WTC11 (cell line): ENCODE data around the gene COL19A1.

Experiments
- CREB1 ChIP-seq: sonication (generic); formaldehyde crosslinking; IDR thresholded peaks from 2 replicates; pipeline ENCODE4 v1.8.0; 2023; ENCODE audit warnings: mild to moderate bottlenecking, missing genetic modification reagents
- TF ChIP-seq, protein P1 (sequence below): fragments of 200-600 bp; IDR thresholded peaks from 2 replicates; pipeline ENCODE4 v1.8.0; 2022; ENCODE audit warnings: antibody characterized with exemption
- TF ChIP-seq, protein P2 (sequence below): sonication (generic); formaldehyde crosslinking; IDR thresholded peaks from 2 replicates; pipeline ENCODE4 v1.8.0; 2023; ENCODE audit warnings: missing genetic modification reagents, mild to moderate bottlenecking, borderline replicate concordance
- TF ChIP-seq, protein P3 (sequence below): fragments of 250-450 bp; sonication (Bioruptor Pico); IDR thresholded peaks from 2 replicates; pipeline ENCODE4 v1.9.0; 2021; ENCODE audit warnings: mild to moderate bottlenecking, borderline replicate concordance

DNA sequence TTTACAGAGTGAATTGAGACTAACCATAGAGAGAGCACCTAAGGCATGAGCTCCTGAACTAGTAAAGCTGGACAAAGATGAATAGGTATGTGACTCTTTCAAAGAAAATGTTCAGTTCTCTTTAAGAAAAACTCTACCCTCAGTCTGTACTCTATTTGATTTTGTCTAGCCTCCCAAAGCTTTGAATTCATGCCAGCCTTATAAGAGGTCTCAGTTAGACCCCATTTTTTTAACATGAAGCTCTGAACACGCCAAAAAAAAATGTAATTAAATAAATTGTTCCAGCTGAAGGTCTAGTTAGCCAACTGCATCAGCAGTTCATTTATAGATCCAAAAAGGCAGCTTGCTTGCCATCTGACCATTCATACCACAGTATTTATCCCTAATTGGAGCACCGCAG lies 365.0 kb downstream of the COL19A1 start:
- TF ChIP-seq, protein P1, sequence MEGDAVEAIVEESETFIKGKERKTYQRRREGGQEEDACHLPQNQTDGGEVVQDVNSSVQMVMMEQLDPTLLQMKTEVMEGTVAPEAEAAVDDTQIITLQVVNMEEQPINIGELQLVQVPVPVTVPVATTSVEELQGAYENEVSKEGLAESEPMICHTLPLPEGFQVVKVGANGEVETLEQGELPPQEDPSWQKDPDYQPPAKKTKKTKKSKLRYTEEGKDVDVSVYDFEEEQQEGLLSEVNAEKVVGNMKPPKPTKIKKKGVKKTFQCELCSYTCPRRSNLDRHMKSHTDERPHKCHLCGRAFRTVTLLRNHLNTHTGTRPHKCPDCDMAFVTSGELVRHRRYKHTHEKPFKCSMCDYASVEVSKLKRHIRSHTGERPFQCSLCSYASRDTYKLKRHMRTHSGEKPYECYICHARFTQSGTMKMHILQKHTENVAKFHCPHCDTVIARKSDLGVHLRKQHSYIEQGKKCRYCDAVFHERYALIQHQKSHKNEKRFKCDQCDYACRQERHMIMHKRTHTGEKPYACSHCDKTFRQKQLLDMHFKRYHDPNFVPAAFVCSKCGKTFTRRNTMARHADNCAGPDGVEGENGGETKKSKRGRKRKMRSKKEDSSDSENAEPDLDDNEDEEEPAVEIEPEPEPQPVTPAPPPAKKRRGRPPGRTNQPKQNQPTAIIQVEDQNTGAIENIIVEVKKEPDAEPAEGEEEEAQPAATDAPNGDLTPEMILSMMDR = no peak
- TF ChIP-seq, protein P2, sequence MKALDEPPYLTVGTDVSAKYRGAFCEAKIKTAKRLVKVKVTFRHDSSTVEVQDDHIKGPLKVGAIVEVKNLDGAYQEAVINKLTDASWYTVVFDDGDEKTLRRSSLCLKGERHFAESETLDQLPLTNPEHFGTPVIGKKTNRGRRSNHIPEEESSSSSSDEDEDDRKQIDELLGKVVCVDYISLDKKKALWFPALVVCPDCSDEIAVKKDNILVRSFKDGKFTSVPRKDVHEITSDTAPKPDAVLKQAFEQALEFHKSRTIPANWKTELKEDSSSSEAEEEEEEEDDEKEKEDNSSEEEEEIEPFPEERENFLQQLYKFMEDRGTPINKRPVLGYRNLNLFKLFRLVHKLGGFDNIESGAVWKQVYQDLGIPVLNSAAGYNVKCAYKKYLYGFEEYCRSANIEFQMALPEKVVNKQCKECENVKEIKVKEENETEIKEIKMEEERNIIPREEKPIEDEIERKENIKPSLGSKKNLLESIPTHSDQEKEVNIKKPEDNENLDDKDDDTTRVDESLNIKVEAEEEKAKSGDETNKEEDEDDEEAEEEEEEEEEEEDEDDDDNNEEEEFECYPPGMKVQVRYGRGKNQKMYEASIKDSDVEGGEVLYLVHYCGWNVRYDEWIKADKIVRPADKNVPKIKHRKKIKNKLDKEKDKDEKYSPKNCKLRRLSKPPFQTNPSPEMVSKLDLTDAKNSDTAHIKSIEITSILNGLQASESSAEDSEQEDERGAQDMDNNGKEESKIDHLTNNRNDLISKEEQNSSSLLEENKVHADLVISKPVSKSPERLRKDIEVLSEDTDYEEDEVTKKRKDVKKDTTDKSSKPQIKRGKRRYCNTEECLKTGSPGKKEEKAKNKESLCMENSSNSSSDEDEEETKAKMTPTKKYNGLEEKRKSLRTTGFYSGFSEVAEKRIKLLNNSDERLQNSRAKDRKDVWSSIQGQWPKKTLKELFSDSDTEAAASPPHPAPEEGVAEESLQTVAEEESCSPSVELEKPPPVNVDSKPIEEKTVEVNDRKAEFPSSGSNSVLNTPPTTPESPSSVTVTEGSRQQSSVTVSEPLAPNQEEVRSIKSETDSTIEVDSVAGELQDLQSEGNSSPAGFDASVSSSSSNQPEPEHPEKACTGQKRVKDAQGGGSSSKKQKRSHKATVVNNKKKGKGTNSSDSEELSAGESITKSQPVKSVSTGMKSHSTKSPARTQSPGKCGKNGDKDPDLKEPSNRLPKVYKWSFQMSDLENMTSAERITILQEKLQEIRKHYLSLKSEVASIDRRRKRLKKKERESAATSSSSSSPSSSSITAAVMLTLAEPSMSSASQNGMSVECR = no peak
- TF ChIP-seq CREB1 (CRISPR knock-in tag) = no peak
- TF ChIP-seq, protein P3, sequence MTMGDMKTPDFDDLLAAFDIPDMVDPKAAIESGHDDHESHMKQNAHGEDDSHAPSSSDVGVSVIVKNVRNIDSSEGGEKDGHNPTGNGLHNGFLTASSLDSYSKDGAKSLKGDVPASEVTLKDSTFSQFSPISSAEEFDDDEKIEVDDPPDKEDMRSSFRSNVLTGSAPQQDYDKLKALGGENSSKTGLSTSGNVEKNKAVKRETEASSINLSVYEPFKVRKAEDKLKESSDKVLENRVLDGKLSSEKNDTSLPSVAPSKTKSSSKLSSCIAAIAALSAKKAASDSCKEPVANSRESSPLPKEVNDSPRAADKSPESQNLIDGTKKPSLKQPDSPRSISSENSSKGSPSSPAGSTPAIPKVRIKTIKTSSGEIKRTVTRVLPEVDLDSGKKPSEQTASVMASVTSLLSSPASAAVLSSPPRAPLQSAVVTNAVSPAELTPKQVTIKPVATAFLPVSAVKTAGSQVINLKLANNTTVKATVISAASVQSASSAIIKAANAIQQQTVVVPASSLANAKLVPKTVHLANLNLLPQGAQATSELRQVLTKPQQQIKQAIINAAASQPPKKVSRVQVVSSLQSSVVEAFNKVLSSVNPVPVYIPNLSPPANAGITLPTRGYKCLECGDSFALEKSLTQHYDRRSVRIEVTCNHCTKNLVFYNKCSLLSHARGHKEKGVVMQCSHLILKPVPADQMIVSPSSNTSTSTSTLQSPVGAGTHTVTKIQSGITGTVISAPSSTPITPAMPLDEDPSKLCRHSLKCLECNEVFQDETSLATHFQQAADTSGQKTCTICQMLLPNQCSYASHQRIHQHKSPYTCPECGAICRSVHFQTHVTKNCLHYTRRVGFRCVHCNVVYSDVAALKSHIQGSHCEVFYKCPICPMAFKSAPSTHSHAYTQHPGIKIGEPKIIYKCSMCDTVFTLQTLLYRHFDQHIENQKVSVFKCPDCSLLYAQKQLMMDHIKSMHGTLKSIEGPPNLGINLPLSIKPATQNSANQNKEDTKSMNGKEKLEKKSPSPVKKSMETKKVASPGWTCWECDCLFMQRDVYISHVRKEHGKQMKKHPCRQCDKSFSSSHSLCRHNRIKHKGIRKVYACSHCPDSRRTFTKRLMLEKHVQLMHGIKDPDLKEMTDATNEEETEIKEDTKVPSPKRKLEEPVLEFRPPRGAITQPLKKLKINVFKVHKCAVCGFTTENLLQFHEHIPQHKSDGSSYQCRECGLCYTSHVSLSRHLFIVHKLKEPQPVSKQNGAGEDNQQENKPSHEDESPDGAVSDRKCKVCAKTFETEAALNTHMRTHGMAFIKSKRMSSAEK (CRISPR knock-in tag) = no peak
